IMR-90 (cell line): ENCODE measurements around the gene C10orf105. TPM values are rescaled to one million over a fixed set of nuclear protein-coding genes. Genes with fewer than 3 reads are reported as not detected.
A peak's percentile ranks its signal among the peaks of the same experiment; 100 is the strongest.

Experiments
- ATAC-seq: fragments of 200-7000 bp; cut with Tn5 transposase; 2 replicates; pipeline ENCODE4 v1.9.1; 2020; ENCODE audit warnings: low read depth, mild to moderate bottlenecking, moderate library complexity
- BruUV-seq: library from RNA; stranded (reverse); fragments of 400-500 nt; replicated peaks from 2 replicates; lab custom pipeline; 2021; lab: Mats Ljungman, UMichigan
- CTCF ChIA-PET: fragments of 300-600 bp; formaldehyde crosslinking; extraction: SDS; loops from one replicate; lab custom pipeline; 2021; ENCODE audit warnings: antibody characterized with exemption; lab: Yijun Ruan, JAX
- POLR2A ChIA-PET: fragments of 300-600 bp; sonication (Branson Sonifier 250); formaldehyde crosslinking; loops from one replicate; lab custom pipeline; 2022; ENCODE audit warnings: antibody characterized with exemption; ENCODE audit not compliant: unreplicated experiment; lab: Charles Lee
- DNase-seq: peaks from one replicate; pipeline ENCODE4 v3.0.0; 2013
- H2AFZ ChIP-seq: replicated peaks from 2 replicates; pipeline ENCODE3; 2013; ENCODE audit warnings: low read length, mild to moderate bottlenecking; ENCODE audit not compliant: poor library complexity
- H2AK5ac ChIP-seq: 2 replicates; pipeline ENCODE4 v1.6.1; 2013; ENCODE audit warnings: low read depth, low read length, inconsistent platforms
- H2AK9ac ChIP-seq: replicated peaks from 2 replicates; pipeline ENCODE3; 2013; ENCODE audit warnings: mild to moderate bottlenecking, low read depth, low read length, moderate library complexity; ENCODE audit not compliant: poor library complexity
- H2BK120ac ChIP-seq: 2 replicates; pipeline ENCODE4 v1.6.1; 2013; ENCODE audit warnings: low read depth, low read length, inconsistent platforms
- H2BK15ac ChIP-seq: 3 replicates; pipeline ENCODE4 v1.6.1; 2013; ENCODE audit warnings: low read depth, low read length, inconsistent platforms
- H2BK20ac ChIP-seq: 2 replicates; pipeline ENCODE4 v1.6.1; 2013; ENCODE audit warnings: low read depth, mild to moderate bottlenecking, inconsistent platforms, low read length, moderate library complexity
- H2BK5ac ChIP-seq: 2 replicates; pipeline ENCODE4 v1.6.1; 2013; ENCODE audit warnings: mild to moderate bottlenecking, low read depth, low read length, inconsistent platforms; ENCODE audit not compliant: poor library complexity, severe bottlenecking
- H3K14ac ChIP-seq: replicated peaks from 2 replicates; pipeline ENCODE4 v1.6.1; 2013; ENCODE audit warnings: low read depth, low read length, inconsistent platforms
- H3K18ac ChIP-seq: 2 replicates; pipeline ENCODE4 v1.6.1; 2013; ENCODE audit warnings: low read depth, low read length, control low read depth
- H3K23ac ChIP-seq: 2 replicates; pipeline ENCODE4 v1.6.1; 2013; ENCODE audit warnings: low read depth, low read length, inconsistent platforms
- H3K27ac ChIP-seq: 2 replicates; pipeline ENCODE4 v1.5.1; 2013; ENCODE audit warnings: mild to moderate bottlenecking, control low read depth, low read length; ENCODE audit not compliant: insufficient read depth
- H3K27me3 ChIP-seq: 2 replicates; pipeline ENCODE4 v1.6.1; 2013; ENCODE audit warnings: low read length; ENCODE audit not compliant: control insufficient read depth, insufficient read depth
- H3K36me3 ChIP-seq: 2 replicates; pipeline ENCODE4 v1.6.1; 2013; ENCODE audit warnings: low read length, mixed read lengths; ENCODE audit not compliant: control insufficient read depth, insufficient read depth
- H3K4ac ChIP-seq: 2 replicates; pipeline ENCODE4 v1.6.1; 2013; ENCODE audit warnings: low read depth, low read length, inconsistent platforms
- H3K4me1 ChIP-seq: 2 replicates; pipeline ENCODE4 v1.6.1; 2013; ENCODE audit warnings: low read length, mixed read lengths; ENCODE audit not compliant: control insufficient read depth, insufficient read depth
- H3K4me2 ChIP-seq: 2 replicates; pipeline ENCODE4 v1.6.1; 2013; ENCODE audit warnings: low read depth, mild to moderate bottlenecking, control low read depth, low read length, moderate library complexity
- H3K4me3 ChIP-seq: 2 replicates; pipeline ENCODE4 v1.5.1; 2013; ENCODE audit warnings: low read depth, mild to moderate bottlenecking, control low read depth, low read length, moderate library complexity; ENCODE audit not compliant: insufficient read depth
- H3K56ac ChIP-seq: 2 replicates; pipeline ENCODE4 v1.6.1; 2013; ENCODE audit warnings: low read length, inconsistent platforms; ENCODE audit not compliant: insufficient read depth; ENCODE audit errors: extremely low read depth
- H3K79me1 ChIP-seq, 2 experiments: 2 replicates each; pipeline ENCODE4 v1.6.1; 2013; ENCODE audit warnings: low read length in 2 of 2, inconsistent platforms in 1 of 2, low read depth in 1 of 2
- H3K9ac ChIP-seq: 2 replicates; pipeline ENCODE4 v1.6.1; 2013; ENCODE audit warnings: low read depth, low read length, control low read depth
- H3K9me1 ChIP-seq: 2 replicates; pipeline ENCODE4 v1.6.1; 2013; ENCODE audit warnings: low read length, inconsistent platforms; ENCODE audit not compliant: insufficient read depth
- H3K9me3 ChIP-seq: 2 replicates; pipeline ENCODE4 v1.6.1; 2013; ENCODE audit warnings: low read length; ENCODE audit not compliant: control insufficient read depth, insufficient read depth
- H4K20me1 ChIP-seq: 2 replicates; pipeline ENCODE4 v1.6.1; 2013; ENCODE audit warnings: low read length, inconsistent platforms; ENCODE audit not compliant: insufficient read depth
- H4K5ac ChIP-seq: 2 replicates; pipeline ENCODE4 v1.6.1; 2013; ENCODE audit warnings: mild to moderate bottlenecking, low read depth, low read length, control low read depth
- H4K8ac ChIP-seq, 2 experiments: 2 replicates each; pipeline ENCODE4 v1.6.1; 2013; ENCODE audit warnings: low read depth in 2 of 2, low read length in 2 of 2, control low read depth in 1 of 2, inconsistent platforms in 1 of 2
- H4K91ac ChIP-seq: 2 replicates; pipeline ENCODE4 v1.6.1; 2013; ENCODE audit warnings: low read depth, low read length, inconsistent platforms; ENCODE audit not compliant: insufficient read depth
- BHLHE40 ChIP-seq: fragments of 150-350 bp; IDR thresholded peaks from 2 replicates; pipeline ENCODE4 v1.6.1; 2016; ENCODE audit warnings: mild to moderate bottlenecking, low read depth, low read length
- CEBPB ChIP-seq: IDR thresholded peaks from 2 replicates; pipeline ENCODE4 v1.6.1; 2012; ENCODE audit warnings: low read depth, low read length, improper control_type of control experiment
- FOS ChIP-seq: fragments of 150-350 bp; IDR thresholded peaks from 2 replicates; pipeline ENCODE4 v1.6.1; 2016; ENCODE audit warnings: low read depth, low read length
- MAFK ChIP-seq: IDR thresholded peaks from 2 replicates; pipeline ENCODE4 v1.6.1; 2012; ENCODE audit warnings: low read depth, low read length, improper control_type of control experiment
- MAZ ChIP-seq: IDR thresholded peaks from 2 replicates; pipeline ENCODE4 v1.6.1; 2012; ENCODE audit warnings: low read depth, mild to moderate bottlenecking, low read length, improper control_type of control experiment, moderate library complexity, borderline replicate concordance
- MXI1 ChIP-seq: IDR thresholded peaks from 2 replicates; pipeline ENCODE4 v1.6.1; 2012; ENCODE audit warnings: low read depth, mild to moderate bottlenecking, low read length, moderate library complexity, borderline replicate concordance
- NFE2L2 ChIP-seq: fragments of 150-350 bp; IDR thresholded peaks from 2 replicates; pipeline ENCODE4 v1.6.1; 2016; ENCODE audit warnings: low read depth, mild to moderate bottlenecking, low read length
- POLR2A ChIP-seq: IDR thresholded peaks from 2 replicates; pipeline ENCODE4 v1.6.1; 2012; ENCODE audit warnings: mild to moderate bottlenecking, low read depth, low read length
- RAD21 ChIP-seq: IDR thresholded peaks from 2 replicates; pipeline ENCODE4 v1.6.1; 2012; ENCODE audit warnings: low read length, improper control_type of control experiment
- RCOR1 ChIP-seq: IDR thresholded peaks from 2 replicates; pipeline ENCODE4 v1.6.1; 2012; ENCODE audit warnings: mild to moderate bottlenecking, low read length, improper control_type of control experiment; ENCODE audit not compliant: insufficient replicate concordance
- RFX5 ChIP-seq: IDR thresholded peaks from 2 replicates; pipeline ENCODE4 v1.8.0; 2012; ENCODE audit warnings: low read depth, mild to moderate bottlenecking, low read length, moderate library complexity
- SMC3 ChIP-seq: fragments of 150-350 bp; IDR thresholded peaks from 2 replicates; pipeline ENCODE4 v1.6.1; 2016; ENCODE audit warnings: low read depth, mild to moderate bottlenecking, antibody characterized with exemption, low read length, moderate library complexity
- USF2 ChIP-seq: fragments of 150-350 bp; IDR thresholded peaks from 2 replicates; pipeline ENCODE4 v1.6.1; 2017; ENCODE audit warnings: mild to moderate bottlenecking, antibody characterized with exemption, low read length, low read depth
- WGBS, 2 experiments: methylation state at CpG; one replicate each; pipeline versions ENCODE4 v1.1.5 to v1.1.7; 2013; ENCODE audit warnings: missing lambda C conversion rate in 2 of 2; ENCODE audit not compliant: insufficient read length in 1 of 2; ENCODE audit errors: extremely low coverage in 2 of 2; 5-methylcytosine and 5-hydroxymethylcytosine counted together
- dilution Hi-C: fragments of 300-500 bp; cut with HindIII; formaldehyde crosslinking; loops from one replicate; pipeline ENCODE4 v1.14.3; 2018; ENCODE audit warnings: low sequenced_read_pairs; ENCODE audit not compliant: unreplicated experiment
- in situ Hi-C: fragments of 300-500 bp; cut with MboI; formaldehyde crosslinking; loops from 3 replicates; pipeline ENCODE4 v1.14.3; 2019; ENCODE audit warnings: low sequenced_read_pairs, inconsistent platforms, mixed read lengths
- intact Hi-C: fragments of 100-400 bp; cut with micrococcal nuclease; formaldehyde crosslinking; loops from 2 replicates; pipeline ENCODE4 v1.10.0; 2022
- polyA plus RNA-seq, 3 experiments: library from polyadenylated mRNA; depleted of rRNA; stranded (reverse); fragments of >200 nt; gene quantifications; 2 replicates each; pipeline ENCODE4 v1.2.3, GENCODE V29; 2012; ENCODE audit warnings: low replicate concordance in 1 of 3
- total RNA-seq: library from RNA; depleted of rRNA; stranded (reverse); fragments of >200 nt; gene quantifications from 2 replicates; pipeline ENCODE4 v1.2.3, GENCODE V29; 2012
- TF ChIP-seq, protein P1 (sequence below): fragments of 150-350 bp; IDR thresholded peaks from 2 replicates; pipeline ENCODE4 v1.6.1; 2016; ENCODE audit warnings: low read depth, mild to moderate bottlenecking, low read length, moderate library complexity, borderline replicate concordance
- TF ChIP-seq, protein P2 (sequence below): conservative IDR thresholded peaks from 2 replicates; pipeline ENCODE4 v1.5.1; 2012; ENCODE audit warnings: mild to moderate bottlenecking, low read depth, low read length, improper control_type of control experiment

Gene C10orf105
- total and polyA plus RNA-seq, 2 of the 4 experiments (the other 2 are of a cell fraction): under 0.01 TPM; not detected in 1

DNA sequence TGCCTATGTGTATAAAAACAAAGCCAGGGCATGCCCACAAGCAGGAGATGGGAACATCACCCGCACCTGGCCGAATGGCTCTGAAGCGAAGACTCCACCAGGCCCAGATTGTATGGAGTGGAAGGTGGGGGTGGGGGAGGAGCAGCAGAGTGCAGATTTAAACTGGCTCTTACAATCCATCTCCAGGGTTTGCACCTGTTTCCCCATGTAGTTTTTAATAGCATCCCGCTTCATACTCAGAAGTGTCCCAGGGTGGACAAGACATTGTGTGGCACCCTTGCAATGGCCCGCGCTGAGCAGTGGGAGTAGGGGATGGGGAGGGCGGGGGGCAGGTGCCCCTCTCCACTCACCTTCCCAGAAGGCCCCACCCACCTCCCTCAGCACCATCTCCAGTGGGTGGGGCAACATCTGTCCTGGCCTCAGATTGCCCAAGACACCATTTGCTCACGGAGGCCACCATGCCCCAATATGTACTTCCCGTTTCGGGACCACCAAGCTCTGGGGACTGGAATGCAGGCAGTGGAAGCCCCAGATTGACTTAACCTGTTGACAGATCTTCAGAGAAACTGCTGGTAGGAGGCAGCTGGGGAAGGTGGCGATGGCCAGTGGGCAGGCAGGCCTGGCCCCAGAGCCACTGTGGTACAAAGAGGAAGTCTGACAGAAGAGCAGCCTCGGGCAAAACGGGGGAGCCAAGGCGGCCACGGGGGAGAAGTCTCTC is 30.7 kb upstream of the C10orf105 start:
- H3K4me1 ChIP-seq: peaks cover 1% of the 10 kb centered on the region; the same call in 1 of the 2 replicates
- CTCF ChIA-PET: no interaction called here

More for the DNA sequence above, 30.7 kb upstream of the C10orf105 start:
- H2BK20ac ChIP-seq: no peak overlapping the region
- H2BK15ac ChIP-seq: no peak overlapping the region
- BruUV-seq: no TSS peak
- H4K8ac ChIP-seq: no peak overlapping the region
- no peak overlapping the region for H4K91ac ChIP-seq
- H3K23ac ChIP-seq: no peak overlapping the region
- no peak overlapping the region for H4K5ac ChIP-seq
- peaks cover 10% of the 10 kb centered on the region; the same call in 1 of the 2 replicates for H3K36me3 ChIP-seq
- H3K9ac ChIP-seq: no peak overlapping the region
- no peak overlapping the region for H2BK5ac ChIP-seq
- no peak overlapping the region for H3K4me2 ChIP-seq
- H2AK9ac ChIP-seq: peak overlapping the region; percentile 46
- H3K27me3 ChIP-seq: peaks cover 7% of the 10 kb centered on the region
- no peak overlapping the region for H3K4ac ChIP-seq
- no peaks in the 10 kb centered on the region for H3K79me1 ChIP-seq
- TF ChIP-seq USF2: no peak
- TF ChIP-seq, protein P1, sequence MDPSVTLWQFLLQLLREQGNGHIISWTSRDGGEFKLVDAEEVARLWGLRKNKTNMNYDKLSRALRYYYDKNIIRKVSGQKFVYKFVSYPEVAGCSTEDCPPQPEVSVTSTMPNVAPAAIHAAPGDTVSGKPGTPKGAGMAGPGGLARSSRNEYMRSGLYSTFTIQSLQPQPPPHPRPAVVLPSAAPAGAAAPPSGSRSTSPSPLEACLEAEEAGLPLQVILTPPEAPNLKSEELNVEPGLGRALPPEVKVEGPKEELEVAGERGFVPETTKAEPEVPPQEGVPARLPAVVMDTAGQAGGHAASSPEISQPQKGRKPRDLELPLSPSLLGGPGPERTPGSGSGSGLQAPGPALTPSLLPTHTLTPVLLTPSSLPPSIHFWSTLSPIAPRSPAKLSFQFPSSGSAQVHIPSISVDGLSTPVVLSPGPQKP: no peak
- TF ChIP-seq, protein P2, sequence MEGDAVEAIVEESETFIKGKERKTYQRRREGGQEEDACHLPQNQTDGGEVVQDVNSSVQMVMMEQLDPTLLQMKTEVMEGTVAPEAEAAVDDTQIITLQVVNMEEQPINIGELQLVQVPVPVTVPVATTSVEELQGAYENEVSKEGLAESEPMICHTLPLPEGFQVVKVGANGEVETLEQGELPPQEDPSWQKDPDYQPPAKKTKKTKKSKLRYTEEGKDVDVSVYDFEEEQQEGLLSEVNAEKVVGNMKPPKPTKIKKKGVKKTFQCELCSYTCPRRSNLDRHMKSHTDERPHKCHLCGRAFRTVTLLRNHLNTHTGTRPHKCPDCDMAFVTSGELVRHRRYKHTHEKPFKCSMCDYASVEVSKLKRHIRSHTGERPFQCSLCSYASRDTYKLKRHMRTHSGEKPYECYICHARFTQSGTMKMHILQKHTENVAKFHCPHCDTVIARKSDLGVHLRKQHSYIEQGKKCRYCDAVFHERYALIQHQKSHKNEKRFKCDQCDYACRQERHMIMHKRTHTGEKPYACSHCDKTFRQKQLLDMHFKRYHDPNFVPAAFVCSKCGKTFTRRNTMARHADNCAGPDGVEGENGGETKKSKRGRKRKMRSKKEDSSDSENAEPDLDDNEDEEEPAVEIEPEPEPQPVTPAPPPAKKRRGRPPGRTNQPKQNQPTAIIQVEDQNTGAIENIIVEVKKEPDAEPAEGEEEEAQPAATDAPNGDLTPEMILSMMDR: no peak
- no peak for TF ChIP-seq FOS
- TF ChIP-seq BHLHE40: no peak
- no peak for TF ChIP-seq MXI1
- no peak for TF ChIP-seq POLR2A
- TF ChIP-seq NFE2L2: no peak
- no peak for TF ChIP-seq RFX5
- TF ChIP-seq MAZ: no peak
- no peak for TF ChIP-seq CEBPB
- TF ChIP-seq SMC3: no peak
- no peak for TF ChIP-seq RCOR1
- TF ChIP-seq RAD21: no peak
- no peak for TF ChIP-seq MAFK
- no peak overlapping the region for H2BK120ac ChIP-seq
- in situ Hi-C loops: no loop called here
- POLR2A ChIA-PET: no interaction called here
- H4K20me1 ChIP-seq: no peaks in the 10 kb centered on the region
- H3K9me1 ChIP-seq: 0 out of 2 replicates have a peak, but pooled peaks cover 5% of the 10 kb centered on the region
- H3K9me3 ChIP-seq: no peaks in the 10 kb centered on the region
- dilution Hi-C loops: no loop called here
- H3K27ac ChIP-seq: no peak overlapping the region
- H2AFZ ChIP-seq: no peak overlapping the region
- H3K56ac ChIP-seq: no peak overlapping the region
- H3K18ac ChIP-seq: no peak overlapping the region
- intact Hi-C loops: no loop called here
- H3K14ac ChIP-seq: no peak overlapping the region
- 100% methylated on average over 1 of the region's 15 CpGs; no CpG with 5 or more reads in 1 of the 2 experiments for WGBS, 2 experiments
- H2AK5ac ChIP-seq: no peak overlapping the region
- DNase-seq (no peak), ATAC-seq (no peak)
- no peak overlapping the region for H3K4me3 ChIP-seq
